Stimulated activated CD8-positive, alpha-beta memory T cell treated with anti-CD3 and anti-CD28 coated beads, Interleukin-12 subunit alpha, Interleukin-12 subunit beta, amount 100 ng/mL, for 4 hours (primary cell): ENCODE measurements around the gene PPFIA1.

Experiments used
- DNase-seq: peaks from one replicate; pipeline ENCODE4 v3.0.0-alpha.2; 2020; ENCODE audit warnings: low read depth

PPFIA1 gene

DNA sequence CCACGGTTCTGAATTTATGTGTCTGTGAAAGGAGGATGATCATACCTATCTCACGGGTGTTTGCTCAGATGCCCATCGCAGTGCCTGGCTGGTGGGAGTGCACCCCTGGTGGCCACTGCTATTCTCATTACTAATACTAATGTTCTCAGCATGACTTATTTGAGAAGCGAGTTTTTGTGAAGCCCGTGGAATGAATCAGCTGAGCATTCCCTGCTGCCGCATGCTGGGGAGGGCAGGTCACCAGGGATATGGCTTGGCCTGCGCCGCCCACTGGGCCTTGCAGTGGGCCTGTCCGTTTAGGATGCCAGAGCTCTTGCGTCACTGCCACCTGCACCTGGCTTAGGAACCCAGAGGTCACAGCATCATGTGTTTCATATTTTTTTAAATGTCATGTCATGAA lies 144.7 kb downstream of the PPFIA1 start:
- no peak for DNase-seq

DNA sequence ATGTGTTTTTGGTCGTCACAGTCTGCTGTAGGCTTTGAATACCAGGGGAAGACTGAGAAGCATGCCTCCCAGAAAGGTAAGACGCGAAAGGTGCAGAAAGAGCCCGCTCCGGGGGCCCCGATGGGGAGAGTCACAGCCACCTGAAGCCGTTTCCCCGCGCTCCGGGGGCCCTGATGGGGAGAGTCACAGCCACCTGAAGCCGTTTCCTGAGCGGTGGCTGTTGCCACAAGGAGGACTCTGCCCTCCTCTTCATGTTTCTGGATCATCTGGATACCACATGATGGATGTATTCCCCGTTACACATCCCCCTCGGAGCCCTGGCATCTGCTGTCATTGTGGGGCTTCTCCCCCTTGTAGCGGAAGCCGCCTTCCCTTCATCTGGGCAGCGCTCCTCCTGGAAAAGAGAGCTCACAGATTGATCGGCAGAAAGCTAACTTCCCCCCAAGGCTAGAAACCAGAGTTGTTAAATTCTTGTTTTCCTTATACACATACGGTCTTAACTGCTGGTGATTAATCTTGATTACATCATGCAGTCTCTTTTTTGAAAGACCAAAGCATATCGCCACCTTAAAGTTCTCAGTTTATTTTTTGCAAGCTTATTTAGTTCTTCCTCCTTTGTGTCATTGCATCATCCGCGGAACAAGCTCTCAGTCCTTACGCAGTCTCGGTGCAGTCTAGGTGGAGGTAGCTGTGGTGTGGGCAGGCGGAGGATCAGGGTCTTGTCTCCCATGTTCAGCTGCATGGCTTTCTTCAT lies 145.3 kb downstream of the PPFIA1 start:
- DNase-seq = no peak

DNA sequence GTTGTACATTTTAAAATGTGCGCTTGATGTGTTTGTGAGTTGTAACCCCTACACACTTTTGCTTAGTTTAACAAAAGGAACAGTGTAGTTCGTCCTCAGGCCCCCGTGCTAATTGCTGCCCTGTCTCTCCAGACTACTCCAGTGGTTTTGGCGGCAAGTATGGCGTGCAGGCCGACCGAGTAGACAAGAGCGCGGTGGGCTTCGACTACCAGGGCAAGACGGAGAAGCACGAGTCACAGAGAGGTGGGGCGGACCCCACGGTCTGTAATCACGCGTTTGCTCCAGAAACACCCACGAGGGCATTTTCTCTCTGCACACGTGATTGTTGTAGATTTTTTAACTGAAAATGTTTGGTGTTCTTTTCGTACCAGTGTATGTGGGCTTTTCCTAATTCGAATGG lies 146.4 kb downstream of the PPFIA1 start:
- DNase-seq = no peak

DNA sequence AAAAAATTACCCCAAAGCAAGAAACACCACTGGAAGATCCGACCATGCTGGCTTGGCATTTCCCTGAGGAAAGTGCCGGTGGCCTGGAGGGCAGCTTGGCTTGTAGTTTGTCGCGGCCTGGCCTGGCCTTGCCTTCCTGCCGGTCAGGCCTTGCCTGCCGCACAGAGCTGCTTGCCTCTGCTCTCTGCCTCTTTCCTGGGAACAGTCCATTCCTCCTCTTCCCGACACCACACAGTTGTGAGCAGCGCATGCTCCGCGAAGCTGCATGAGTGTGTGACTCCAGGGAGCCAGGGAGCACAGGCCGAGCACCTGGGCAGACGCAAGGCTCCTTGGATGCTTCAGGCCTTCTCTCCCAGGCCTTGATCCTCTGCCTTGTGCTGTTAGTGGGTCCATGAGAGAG lies 147.6 kb downstream of the PPFIA1 start:
- DNase-seq = no peak

DNA sequence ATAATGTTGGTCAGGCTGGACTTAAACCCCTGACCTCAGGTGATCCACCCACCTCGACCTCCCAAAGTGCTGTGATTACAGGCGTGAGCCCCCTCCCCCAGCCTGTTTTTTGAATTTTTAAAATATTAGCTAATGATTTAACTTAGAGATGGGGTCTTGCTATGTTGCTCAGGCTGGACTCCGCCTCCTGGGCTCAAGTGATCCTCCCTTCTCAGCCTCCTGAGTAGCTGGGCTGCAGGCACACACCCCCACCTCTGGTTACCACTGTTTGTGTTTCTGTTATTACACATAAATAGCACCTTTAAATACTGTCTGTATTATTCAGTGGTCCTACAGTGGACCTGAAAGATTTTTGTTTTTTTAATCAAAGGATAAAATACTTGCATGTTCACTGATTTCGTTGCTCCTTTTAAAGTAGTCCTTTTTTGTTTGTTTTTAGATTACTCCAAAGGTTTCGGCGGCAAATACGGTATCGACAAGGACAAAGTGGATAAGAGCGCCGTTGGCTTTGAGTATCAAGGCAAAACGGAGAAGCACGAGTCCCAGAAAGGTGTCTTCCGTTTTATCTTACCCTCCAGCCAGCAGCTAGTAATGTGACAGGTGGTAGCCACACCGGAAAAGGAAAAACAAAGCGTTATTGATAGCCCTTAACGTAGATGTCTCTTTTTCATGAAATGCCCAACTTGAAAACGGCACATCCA lies 149.0 kb downstream of the PPFIA1 start:
- no peak for DNase-seq

DNA sequence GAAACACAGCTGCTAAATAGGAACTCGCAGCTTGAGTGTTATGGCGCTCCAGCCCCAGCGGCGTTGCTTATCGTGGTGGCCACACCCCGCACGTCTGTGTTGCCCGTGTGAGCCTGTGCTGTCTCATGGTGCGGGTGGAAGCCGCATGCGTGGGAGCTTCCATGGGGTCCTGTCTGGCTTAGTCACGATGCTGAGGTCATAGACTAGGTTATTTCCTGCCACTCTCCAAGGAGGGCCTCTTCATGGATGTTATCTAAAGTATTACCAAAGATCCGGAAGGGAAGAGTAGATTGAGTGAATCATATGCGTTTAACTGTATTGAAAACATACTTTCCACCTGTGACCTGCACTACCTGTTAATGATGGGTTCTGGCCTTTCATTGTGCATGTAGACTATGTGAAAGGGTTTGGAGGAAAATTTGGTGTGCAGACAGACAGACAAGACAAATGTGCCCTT lies 149.5 kb downstream of the PPFIA1 start:
- no peak for DNase-seq

DNA sequence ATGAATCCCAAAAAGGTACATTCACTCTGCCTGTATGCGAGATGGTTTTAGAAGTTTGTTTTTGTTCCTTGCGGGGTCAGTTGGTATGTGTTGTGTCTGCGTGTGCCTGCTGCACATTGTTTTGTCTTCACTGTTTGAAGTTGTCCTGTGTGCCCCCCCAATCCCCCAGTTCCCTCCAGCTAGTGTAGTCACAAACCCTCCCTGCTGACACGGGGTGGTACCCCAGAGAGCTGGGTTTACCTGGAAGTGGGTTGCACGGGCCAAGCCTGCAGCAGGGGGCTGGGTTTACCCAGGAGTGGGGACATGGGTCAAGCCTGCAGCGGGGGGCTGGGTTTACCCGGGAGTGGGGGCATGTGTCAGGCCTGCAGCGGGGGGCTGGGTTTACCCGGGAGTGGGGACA lies 150.0 kb downstream of the PPFIA1 start:
- DNase-seq = no peak

DNA sequence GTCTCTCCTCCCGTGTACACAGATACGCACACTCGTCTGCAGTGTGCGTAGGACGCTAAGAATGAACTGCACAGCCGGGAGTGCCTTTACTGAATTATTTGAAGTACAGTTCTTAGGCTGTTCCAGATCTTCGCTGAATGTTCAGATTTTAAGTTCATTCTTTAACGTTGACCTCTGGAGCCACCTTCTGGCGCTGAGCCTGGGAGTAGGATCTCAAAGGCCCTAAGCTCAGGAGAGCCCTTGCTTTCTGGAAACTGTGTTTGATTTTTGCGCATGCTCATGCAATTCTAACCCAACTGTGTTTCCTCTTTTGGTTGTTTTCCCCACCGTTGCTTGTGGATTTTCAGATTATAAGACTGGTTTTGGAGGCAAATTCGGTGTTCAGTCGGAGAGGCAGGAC lies 150.6 kb downstream of the PPFIA1 start:
- DNase-seq = no peak

DNA sequence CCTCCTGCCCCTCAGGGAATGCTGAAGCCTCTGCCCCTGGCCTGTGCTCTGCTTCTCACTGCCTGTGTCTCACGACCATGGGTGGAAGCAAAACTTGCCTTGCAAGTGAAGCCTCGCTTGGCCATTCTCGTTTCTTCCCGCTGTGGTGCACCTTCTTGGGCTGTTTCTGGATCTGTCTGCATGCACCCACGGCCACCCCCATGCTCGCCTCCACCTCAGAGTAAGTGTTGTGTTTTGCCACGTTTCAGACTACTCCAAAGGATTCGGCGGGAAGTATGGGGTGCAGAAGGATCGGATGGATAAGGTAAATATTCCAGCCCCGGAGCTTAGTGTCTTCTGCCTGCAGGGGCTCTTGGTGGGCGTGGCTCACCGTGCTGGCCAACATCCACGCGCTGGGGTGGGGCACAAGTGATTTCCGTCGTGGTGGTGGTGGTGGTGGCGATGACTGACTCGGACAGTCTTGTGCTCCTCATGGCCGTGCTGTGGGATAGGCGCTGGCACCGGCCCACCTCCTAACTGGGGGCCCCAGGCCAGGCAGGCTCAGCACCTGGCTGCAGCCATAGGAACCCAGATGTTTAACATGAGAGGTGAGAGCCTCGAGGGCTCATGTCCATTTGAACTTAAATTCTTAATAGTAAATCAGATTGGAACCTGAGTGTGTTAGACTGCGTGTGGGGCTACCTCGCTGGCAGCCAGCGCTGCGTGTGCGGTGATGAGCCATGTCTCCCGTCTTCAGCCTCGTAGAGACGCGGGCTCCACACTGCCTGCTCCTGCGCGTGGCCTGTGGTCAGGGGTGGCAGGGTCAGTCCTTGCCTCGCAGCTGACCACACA lies 152.4 kb downstream of the PPFIA1 start:
- DNase-seq = no peak

DNA sequence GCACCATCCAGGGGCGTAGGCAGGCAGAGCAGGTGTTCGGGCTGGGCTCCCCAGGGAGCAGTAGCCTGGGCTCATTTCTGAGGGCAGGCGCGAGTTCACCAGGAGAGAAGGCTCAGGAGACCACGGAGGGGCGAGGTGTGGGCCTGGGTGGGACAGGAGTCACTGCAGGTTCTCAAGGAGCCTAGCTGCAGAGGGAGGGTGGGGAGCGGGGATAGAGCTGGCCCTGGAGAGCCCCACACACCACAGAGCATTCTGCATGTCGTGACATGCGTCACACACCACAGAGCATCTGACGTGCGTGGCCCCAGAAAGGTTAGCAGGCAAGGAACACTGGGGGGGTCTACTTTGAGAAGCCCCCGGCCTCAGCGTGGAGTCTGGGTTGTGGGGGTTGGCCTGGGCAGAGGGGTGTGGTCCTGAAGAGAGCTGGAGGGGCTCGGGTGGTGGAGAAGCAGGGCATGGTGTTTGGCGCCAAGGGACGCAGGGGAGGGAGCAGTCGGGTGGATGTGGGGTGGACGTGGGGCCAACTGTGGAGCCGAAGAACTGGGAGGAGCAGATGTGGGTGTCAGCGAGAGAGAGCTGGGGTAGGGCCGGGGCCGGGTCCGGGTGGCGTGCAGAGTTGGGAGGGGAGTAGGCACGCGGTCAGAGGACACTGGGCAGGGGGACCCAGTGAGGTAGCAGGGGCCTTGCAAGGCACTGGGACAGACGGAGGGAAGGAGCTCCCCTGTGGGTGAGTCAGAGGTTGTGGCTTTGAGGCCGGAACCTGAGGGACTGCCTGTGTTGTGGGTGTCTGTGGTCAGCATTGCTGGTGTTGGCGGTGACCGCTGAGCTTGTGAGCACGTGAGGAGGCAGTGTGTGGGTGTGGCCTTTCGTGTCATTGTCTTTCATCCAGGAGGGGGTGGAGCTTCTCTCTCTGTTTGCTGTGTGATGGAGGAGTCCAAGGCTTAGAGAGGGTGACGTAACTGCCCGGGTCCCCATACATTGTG lies 153.3 kb downstream of the PPFIA1 start:
- DNase-seq = peak; percentile 29

DNA sequence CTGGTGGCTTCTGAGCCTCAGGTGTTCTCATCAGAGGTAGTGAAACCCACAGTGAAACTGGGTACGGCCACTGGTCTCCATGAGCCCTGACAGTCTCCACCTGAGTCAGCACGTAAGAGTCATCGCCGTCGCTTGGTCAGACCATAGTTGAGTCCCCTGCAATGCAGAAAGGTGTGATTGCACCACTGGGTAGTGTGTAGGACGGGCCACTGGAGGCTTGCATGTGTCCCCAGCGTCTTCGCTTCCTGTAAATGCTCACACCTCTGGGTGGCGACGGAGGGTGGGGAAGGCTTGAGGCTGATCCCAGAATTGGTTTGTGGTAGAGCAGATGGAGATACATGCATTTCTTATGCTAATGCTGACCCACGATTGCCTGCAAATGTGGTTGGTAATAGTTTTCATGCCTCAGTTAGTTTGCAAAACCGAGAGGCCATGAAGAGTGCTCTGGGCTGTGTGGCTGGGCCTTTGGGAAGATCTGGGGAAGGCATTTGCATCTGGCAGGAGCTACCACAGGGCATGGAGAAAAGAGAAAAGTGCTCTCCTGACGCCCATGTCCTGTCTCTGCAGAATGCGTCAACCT lies 154.4 kb downstream of the PPFIA1 start:
- DNase-seq = no peak

DNA sequence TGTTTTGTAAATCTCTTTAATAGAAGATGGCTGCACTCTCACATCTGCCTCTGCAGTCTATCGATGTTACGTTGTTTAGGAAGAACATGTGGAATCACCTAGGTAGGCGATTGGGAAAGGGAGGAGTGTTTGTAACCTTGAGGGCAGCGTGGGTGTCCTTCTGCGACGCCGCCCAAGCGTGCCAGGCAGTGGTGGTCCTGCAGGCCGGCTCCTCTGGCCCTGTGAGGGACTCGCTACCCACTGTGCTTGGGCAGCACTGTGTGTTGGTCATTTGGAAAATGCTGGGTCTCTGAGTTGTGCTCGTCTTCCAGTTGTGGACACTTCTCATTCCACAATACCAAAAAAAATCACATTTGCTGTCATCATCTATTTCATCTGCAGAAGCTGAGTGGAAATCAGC lies 156.9 kb downstream of the PPFIA1 start:
- no peak for DNase-seq

DNA sequence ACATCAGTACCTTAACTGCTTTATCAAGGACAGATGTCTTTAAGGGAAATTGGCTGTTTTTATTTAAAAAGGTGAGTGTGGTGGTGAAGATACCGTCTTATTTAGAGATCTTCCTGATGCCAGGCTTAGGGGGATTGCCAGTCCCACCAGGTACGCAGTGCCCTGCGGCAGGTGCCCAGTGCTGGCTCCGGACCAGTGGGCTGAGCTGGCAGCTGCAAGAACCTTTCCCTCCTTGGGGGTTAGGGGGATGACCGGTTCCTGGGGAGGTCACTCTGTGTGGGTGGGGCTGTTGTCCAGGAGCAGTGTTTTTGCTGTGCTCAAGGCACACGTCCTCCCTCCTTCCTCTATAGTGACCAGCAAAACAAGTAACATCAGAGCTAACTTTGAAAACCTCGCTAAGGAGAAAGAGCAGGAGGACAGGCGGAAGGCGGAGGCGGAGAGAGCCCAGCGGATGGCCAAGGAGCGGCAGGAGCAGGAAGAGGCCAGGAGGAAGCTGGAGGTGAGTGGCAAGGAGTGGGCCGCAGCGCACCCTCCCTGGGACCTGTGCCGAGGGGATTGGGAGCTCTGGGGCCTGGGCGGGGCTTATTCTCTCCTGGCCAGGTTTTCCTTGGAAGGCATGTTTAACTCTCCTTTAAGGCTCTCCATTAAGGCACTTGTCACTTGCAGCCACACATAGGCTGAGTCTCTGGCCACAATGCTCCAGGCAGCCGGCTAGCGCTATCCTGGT lies 158.4 kb downstream of the PPFIA1 start:
- DNase-seq = no peak

DNA sequence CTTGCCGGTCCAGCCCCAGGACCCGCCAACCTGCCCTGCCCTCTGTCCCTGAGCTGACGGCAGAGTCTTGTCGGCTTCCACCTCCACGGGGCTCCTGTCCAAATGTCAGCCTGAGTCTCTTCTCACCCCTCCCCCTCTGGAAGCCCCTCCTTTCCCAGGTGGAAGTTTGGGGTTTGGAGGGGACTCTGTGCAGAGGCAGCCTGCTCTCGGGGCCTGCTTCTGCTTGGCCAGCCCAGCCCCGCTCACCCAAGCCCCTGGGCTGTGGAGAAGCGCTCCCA lies 158.9 kb downstream of the PPFIA1 start:
- DNase-seq = no peak

DNA sequence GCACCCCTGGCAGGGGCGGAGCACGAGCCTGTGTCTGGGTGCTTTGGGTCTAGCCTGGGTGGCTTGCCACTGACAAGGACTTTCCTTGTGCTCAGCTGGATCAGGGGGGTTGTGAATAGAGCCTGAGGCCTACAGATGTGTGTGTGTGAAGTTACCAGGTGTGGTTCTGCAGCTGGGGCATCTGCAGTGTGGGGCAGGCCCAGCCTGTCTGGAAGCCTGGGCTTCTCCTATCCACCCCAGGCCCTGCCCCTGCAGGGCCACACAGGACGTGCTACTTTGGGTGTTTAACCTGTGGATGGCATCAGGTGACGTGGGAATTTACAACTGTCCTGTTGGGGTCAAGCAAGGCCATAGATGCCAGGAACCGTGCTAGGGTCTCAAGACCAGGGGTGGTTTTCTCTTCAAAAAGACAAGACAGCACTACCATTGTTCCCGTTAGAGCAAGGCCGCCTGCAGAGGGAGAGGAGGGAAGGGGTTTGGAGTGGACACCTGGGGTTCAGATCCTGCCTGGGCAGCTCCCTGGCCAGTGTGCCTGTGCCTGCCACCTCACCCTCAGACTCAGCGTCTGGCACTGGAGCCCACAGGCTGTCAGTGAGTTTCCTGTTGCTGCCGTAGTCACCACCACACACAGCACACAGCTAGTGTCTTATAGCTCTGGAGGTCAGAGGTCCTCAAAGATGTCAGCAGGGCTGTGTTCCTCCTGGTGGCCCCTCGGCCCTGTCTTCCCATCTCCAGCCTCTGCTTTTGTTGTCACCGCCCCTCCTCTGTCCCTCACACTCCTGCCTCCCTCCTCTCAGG lies 159.4 kb downstream of the PPFIA1 start:
- no peak for DNase-seq

DNA sequence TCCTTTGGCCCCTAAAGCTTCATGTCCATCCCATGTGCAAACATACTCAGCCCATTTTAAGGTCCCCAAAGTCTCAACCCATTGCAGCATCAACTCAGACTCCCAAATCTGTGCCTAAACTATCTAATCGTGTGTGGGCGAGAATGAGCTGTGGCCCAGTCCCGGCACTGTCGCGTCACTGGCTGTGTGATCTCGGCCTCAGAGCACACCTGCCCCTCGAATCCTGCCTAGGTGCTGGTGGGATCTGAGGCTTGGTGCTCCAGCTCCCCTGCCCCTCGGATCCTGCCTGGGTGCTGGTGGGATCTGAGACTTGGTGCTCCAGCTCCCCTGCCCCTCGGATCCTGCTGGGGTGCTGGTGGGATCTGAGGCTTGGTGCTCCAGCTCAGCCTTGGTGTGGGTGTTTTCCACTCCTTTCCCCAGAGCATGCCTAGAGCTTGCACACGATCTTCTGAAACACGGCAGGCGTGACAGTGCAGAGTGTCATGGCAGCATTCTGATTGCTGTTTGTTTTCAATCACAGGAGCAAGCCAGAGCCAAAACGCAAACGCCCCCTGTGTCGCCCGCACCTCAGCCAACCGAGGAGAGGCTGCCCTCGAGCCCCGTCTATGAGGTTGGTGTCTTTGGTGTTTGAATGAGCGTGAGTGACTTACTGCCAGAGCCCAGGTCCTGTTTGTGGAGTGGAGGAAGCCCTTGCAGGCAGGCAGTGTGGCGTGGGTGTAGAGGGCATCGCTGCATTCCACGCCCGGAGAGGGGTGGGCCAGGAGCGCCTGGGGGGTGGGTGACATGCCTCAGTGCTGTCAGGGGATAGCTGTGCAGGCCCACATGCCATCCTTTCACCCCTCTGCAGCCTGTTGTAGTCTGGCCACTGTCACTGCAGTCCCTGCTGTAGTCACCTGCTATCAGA lies 160.4 kb downstream of the PPFIA1 start:
- no peak for DNase-seq

DNA sequence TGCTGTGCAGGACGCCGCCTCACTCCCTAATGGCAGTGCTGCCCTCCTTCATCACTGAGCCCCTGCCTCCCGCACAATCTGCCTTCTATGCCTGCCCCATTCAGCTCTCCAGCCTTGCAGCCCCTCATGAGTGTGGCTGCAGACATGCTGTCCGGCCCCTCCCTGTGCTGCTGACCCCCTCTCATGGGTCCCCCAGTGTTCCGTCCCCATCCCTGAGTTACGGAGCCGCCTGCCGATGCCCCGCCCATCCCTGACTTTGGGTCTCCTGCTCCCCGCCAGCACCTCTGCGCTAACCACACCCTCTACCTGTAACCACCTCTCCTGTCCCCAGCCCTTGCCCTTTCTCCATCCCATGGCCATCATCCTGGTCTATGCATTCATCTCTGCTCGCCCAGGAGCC lies 161.1 kb downstream of the PPFIA1 start:
- no peak for DNase-seq

DNA sequence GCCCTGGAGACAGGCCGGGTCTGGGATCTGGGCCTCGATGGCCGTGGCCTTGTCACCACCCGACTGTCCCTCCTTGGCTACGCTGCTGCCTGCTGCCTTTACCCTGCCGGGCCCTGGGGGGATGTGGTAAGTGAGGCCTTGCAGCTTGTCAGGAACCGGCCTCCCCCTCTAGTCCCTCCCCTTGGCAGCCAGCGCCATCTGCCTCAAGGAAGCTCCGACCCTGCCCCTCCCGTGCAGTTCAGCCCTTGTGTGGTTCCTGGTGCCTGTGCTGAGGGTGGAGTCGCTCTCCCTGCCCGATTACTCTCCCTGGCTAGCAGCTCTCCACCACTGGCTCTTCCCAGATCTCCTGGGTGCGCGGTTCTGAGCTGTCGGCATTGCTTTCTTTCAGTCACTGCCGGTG lies 161.6 kb downstream of the PPFIA1 start:
- DNase-seq = no peak

DNA sequence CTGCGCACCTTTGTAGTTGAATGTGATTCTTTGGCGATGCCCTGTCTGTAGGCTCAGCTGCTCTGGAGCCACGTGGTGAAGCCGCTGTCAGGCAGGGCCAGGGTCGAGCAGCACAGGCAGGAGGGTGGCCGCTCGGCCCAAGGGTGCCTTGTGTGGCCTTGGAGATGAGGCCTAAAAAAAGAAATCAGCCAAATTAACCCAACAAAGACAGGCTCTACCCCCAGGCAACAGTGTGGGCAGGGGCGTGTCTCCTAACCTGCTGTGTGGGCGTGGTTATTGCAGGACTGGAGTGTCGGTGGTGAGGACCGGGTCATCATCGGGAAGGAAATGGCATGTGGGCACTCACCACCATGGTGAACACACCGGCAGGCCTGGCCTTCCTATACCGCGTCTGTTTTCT lies 162.1 kb downstream of the PPFIA1 start:
- DNase-seq = no peak
